Urothelium cell line (cell line): ENCODE data around the gene PCDHGB4.
"Not testable (repeated sequence)": the region's sequence is repeated elsewhere in the genome, so short reads cannot be mapped to it uniquely, and the experiment has no call there.

ENCODE experiments used
- DNase-seq: peaks from one replicate; pipeline ENCODE4 v3.0.0; 2011; ENCODE audit warnings: low spot score, mixed read lengths
- FAIRE-seq: peaks from 2 replicates; lab custom pipeline; 2011; peaks lifted over from hg19 to GRCh38; lab: Jason Lieb, UNC

Gene PCDHGB4

DNA sequence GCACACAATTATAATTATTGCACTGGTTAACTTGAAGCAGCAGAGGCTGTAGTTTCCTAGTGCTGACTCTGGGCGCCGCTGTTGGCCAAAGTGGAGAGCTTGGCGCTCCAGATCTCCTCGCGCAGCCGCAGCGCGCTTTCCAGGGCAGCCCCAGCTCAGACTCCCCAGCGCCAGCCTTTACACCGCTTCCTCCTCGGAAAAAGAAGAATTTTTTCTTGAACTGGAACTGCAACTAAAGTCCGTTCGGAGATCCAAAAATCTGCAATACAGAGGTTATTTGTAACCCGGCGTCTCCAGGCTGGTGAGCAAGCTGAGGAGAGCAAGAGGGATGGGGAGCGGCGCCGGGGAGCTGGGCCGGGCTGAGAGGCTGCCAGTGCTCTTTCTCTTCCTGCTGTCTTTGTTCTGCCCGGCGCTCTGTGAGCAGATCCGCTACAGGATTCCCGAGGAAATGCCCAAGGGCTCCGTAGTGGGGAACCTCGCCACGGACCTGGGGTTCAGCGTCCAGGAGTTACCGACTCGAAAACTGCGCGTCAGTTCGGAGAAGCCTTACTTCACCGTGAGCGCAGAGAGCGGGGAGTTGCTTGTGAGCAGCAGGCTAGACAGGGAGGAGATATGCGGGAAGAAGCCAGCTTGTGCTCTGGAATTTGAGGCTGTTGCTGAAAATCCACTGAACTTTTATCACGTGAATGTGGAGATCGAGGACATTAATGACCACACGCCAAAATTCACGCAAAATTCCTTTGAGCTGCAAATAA lies at the start of gene PCDHGB4:
Gene PCDHGB4, plus strand, starts transcription at position 142 of the 755 bp plus-strand sequence. Its CDS starts 187 bp downstream, at position 329.
- peak; percentile 20 for FAIRE-seq

DNA sequence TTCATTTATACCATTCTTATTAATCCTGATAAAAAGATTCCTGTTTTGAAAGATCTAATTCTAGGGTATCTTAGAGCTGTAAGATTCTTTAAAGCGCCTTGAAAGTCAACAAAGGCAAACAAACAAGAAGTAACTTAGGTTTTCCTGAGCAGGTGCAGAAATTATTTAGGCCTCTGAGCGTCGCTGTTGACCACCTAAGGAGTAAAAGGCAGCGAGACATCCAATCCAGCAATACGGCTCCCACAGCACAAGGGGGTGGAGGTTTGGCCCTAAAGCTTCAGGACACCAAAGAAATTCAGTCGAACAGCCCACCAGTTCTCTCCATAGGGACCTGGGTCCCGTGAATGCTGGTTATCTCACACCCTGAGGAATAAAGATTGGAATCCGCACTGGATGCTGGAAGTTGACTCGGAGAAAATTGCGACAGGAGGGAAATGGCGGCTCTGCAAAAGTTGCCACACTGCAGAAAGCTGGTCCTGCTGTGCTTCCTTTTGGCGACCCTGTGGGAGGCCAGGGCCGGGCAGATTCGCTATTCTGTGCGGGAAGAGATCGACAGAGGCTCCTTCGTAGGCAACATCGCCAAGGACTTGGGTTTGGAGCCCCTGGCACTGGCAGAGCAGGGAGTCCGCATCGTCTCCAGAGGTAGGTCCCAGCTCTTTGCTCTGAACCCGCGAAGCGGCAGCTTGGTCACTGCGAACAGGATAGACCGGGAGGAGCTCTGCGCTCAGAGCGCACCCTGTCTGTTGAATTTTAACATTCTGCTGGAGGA lies 48.8 kb upstream of the PCDHGB4 start, which contains the start of gene PCDHGA2:
Gene PCDHGA2, plus strand, starts transcription at position 223 of the 769 bp plus-strand sequence.
- FAIRE-seq (no peak), DNase-seq (peak; percentile 12)

More for the DNA sequence above, at the start of gene PCDHGB4:
- peak; percentile 14 for DNase-seq

DNA sequence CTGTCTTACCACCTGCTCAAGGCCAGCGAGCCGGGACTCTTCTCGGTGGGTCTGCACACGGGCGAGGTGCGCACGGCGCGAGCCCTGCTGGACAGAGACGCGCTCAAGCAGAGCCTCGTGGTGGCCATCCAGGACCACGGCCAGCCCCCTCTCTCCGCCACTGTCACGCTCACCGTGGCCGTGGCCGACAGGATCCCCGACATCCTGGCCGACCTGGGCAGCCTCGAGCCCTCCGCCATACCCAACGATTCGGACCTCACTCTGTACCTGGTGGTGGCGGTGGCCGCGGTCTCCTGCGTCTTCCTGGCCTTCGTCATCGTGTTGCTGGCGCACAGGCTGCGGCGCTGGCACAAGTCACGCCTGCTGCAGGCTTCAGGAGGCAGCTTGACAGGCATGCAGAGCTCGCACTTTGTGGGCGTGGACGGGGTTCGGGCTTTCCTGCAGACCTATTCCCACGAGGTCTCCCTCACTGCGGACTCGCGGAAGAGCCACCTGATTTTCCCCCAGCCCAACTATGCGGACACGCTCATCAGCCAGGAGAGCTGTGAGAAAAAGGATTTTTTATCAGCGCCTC lies 46.6 kb upstream of the PCDHGB4 start:
- FAIRE-seq, DNase-seq: not testable (repeated sequence)

DNA sequence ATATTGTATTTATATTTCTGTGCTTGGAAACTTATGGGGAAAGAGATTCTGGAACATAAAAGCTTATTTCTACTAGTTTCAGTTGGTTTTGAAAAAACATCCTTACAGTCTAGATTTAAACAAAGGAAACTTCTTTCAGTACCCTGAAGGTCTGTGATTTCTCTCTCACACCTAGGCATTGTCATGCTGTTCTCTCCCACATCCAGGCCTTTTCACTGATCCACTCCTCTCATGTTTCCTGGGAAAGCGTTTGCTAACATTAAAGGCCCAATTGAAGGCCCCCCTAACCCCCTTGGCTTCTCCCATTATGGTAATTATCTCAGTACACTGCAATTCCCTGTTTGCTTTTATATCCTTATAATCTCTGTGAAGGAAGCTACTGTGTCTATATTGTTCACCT lies 44.7 kb upstream of the PCDHGB4 start:
- no peak for DNase-seq
- FAIRE-seq = no peak

DNA sequence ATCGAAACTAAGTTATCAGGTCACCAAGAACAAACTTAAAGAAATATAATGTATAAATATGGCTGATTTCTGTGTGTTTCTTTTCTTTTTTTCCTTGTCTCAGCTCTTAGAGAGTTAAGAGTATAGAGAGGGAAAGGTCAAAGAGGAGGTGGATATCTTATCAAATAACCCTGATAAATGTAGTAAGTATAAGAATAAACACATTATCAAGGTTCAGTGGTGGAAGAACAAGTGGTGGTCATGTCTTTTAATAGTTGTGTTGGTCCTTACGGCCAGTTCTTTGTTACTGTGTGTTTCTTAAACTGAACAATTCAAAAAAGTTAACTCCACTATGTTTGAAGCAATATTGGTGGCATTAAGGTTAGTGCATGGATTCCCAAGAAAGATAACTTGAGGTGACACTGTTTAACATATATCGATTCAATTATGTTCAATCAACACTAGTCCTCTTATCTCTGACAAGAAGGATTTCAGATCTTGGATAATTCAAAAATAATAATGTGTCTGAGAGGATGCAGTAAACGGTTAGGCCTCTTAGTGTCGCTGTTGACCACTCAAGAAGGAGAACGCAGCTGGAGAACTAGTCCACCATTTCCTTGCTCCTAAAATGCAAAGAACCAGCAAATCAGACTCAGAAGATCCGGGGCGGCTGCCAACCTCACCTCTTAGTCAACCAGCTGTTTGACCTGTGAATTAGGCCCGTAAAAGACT lies 44.1 kb upstream of the PCDHGB4 start, which contains the start of gene PCDHGA3:
Gene PCDHGA3, plus strand, starts transcription at position 588 of the 711 bp plus-strand sequence. CDS start 205 bp downstream, outside the sequence.
- FAIRE-seq = no peak
- DNase-seq = no peak

DNA sequence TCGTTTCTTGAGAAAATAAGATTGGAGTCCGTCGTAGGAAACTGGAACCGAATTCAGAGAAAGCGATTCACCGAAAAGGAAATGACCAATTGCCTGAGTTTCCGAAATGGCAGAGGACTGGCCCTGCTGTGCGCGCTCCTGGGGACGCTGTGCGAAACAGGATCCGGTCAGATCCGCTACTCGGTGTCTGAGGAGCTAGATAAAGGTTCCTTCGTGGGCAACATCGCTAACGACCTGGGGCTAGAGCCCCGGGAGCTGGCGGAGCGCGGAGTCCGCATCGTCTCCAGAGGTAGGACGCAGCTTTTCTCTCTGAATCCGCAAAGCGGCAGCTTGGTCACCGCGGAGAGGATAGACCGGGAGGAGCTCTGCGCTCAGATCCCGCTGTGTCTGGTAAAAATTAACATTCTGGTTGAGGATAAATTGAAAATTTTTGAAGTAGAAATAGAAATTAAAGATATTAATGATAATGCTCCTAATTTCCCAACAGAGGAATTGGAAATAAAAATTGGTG lies 43.5 kb upstream of the PCDHGB4 start:
- DNase-seq (no peak), FAIRE-seq (no peak)

DNA sequence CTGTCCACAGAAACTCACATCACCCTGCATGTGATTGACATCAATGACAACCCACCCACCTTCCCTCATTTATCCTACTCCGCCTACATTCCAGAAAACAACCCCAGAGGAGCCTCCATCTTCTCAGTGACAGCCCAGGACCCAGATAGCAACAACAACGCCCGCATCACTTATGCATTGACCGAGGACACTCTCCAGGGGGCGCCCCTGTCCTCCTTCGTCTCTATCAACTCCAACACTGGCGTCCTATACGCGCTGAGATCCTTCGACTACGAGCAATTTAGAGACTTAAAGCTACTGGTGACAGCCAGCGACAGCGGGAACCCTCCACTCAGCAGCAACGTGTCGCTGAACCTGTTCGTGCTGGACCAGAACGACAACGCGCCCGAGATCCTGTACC lies 42.2 kb upstream of the PCDHGB4 start:
- no peak for FAIRE-seq
- DNase-seq = no peak

DNA sequence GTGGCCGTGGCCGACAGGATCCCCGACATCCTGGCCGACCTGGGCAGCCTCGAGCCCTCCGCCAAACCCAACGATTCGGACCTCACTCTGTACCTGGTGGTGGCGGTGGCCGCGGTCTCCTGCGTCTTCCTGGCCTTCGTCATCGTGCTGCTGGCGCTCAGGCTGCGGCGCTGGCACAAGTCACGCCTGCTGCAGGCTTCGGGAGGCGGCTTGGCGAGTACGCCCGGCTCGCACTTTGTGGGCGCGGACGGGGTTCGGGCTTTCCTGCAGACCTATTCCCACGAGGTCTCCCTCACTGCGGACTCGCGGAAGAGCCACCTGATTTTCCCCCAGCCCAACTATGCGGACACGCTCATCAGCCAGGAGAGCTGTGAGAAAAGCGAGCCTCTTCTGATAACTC lies 41.5 kb upstream of the PCDHGB4 start:
- FAIRE-seq, DNase-seq: not testable (repeated sequence)

DNA sequence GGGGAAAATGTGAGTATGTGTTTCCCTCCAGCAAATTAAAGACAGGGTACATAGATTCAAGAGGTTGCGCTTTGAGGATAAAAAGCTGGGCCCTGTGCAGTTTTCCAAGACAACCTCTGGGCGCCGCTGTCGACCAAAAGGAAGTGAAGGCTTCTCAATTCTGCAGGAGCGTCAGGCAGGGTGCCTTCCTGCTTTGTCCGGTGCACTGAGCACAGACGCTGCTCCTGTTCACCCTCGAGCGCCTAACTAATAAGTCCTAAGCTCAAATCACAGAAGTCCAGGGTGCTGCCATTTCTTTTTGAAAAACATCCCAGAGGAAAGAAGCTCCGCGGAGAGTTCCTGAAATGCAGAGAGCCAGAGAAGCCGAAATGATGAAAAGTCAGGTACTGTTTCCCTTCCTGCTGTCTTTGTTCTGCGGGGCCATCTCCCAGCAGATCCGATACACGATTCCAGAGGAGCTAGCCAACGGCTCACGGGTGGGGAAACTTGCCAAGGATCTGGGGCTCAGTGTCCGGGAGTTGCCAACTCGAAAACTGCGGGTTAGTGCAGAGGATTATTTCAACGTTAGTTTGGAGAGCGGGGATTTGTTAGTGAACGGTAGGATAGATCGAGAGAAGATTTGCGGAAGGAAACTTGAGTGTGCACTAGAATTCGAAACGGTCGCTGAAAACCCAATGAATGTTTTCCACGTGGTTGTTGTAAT lies 37.4 kb upstream of the PCDHGB4 start, which contains the start of gene PCDHGB1:
Gene PCDHGB1, plus strand, starts transcription at position 183 of the 703 bp plus-strand sequence. Its CDS starts 162 bp downstream, at position 345.
- DNase-seq = peak; percentile 69
- FAIRE-seq = no peak

DNA sequence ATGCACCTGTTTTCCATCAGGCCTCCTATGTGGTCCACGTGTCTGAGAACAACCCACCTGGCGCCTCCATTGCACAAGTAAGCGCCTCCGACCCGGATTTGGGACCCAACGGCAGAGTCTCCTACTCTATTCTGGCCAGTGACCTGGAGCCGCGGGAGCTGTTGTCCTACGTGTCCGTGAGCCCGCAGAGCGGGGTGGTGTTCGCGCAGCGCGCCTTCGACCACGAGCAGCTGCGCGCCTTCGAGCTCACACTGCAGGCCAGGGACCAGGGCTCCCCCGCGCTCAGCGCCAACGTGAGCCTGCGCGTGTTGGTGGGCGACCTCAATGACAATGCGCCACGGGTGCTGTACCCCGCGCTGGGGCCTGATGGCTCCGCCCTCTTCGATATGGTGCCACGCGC lies 35.9 kb upstream of the PCDHGB4 start:
- FAIRE-seq (no peak), DNase-seq (no peak)

DNA sequence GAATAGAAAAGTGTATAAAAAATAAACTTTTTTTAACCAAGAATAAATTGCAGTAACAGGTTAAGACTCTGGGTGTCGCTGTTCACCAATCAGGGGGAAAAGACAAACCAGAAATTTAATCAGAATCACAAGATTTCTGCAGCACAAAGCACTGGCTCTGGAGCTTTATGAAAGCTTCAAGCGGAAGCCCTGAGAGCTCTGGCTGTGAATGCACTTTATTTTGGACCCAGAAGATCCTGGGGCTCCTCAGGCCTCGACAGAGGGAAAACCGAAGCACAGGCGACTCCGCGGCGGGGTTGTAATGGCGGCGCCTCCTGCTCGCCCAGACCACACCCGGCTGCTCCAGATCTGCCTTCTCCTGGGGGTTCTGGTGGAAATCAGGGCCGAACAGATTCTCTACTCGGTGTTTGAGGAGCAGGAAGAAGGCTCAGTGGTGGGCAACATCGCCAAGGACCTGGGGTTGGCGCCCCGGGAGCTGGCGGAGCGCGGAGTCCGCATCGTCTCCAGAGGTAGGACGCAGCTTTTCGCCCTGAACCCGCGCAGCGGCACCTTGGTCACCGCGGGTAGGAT lies 32.5 kb upstream of the PCDHGB4 start, which contains the start of gene PCDHGA4:
Gene PCDHGA4, plus strand, starts transcription at position 122 of the 570 bp plus-strand sequence. Its CDS starts 87 bp downstream, at position 209.
- no peak for FAIRE-seq
- DNase-seq = no peak

DNA sequence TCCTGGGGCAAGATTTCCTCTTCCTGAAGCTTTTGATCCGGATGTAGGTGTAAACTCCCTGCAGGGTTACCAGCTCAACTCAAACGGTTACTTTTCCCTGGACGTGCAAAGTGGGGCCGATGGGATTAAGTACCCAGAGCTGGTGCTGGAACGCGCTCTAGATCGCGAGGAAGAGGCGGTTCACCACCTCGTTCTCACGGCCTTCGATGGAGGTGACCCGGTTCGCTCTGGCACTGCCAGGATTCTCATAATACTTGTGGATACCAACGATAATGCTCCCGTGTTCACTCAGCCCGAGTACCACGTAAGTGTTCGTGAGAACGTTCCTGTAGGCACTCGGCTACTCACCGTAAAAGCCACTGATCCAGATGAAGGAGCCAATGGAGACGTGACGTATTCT lies 31.9 kb upstream of the PCDHGB4 start:
- FAIRE-seq = no peak
- no peak for DNase-seq

DNA sequence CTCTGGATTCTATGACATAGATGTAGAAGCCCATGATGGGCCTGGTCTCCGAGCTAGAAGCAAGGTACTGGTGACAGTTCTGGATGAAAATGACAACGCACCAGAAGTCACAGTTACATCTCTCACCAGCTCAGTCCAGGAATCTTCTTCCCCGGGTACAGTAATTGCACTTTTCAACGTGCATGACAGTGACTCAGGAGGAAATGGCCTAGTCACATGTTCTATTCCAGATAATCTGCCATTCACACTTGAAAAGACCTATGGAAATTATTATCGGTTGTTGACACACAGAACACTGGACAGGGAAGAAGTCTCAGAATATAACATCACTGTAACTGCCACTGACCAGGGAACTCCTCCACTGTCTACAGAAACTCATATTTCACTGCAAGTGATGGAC lies 31.4 kb upstream of the PCDHGB4 start:
- FAIRE-seq (no peak), DNase-seq (no peak)

DNA sequence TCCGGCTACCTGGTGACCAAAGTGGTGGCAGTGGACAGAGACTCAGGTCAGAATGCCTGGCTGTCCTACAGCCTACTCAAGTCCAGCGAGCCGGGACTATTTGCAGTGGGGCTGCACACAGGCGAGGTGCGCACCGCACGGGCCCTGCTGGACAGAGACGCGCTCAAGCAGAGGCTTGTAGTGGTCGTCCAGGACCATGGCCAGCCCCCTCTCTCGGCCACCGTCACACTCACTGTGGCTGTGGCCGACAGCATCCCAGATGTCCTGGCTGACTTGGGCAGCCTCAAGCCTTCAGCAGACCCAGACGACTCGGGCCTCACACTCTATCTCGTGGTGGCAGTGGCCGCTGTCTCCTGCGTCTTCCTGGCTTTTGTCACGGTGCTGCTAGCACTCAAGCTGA lies 30.5 kb upstream of the PCDHGB4 start:
- FAIRE-seq = no peak

DNA sequence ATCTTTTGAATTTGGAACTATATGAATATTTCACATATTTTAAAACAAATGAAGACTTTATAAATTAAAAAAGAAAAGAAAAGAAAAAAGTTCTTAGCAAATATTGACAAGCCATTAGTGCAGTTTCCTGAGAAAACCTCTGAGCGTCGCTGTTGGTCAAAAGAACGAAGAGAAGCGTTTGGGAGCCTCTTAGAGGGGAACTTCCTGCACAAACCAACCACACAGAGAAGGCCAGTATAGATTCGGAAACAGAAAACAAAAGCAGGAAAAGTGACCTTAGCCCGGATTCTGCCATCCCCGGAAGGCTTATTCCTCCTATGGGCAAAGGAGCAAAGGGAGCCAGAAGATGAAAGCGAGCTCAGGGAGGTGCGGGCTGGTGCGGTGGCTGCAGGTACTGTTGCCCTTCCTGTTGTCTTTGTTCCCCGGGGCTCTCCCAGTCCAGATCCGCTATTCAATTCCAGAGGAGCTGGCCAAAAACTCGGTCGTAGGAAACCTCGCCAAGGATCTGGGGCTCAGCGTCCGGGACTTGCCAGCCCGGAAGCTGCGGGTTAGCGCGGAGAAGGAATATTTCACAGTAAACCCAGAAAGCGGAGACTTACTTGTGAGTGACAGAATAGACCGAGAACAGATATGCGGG lies 27.6 kb upstream of the PCDHGB4 start, which contains the start of gene PCDHGB2:
Gene PCDHGB2, plus strand, starts transcription at position 205 of the 637 bp plus-strand sequence. Its CDS starts 142 bp downstream, at position 347.
- DNase-seq (no peak), FAIRE-seq (no peak)

More for the DNA sequence above, 30.5 kb upstream of the PCDHGB4 start:
- DNase-seq = no peak

DNA sequence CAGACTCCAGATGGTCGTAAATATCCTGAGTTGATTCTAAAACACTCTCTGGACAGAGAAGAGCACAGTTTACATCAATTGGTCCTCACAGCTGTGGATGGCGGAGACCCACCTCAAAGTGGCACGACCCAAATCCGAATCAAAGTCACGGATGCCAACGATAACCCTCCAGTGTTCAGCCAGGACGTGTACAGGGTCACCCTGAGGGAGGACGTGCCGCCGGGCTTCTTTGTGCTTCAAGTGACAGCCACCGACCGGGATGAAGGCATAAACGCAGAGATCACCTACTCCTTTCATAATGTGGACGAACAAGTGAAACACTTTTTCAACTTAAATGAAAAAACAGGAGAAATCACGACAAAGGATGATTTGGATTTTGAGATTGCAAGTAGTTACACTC lies 26.8 kb upstream of the PCDHGB4 start:
- DNase-seq (no peak), FAIRE-seq (no peak)

DNA sequence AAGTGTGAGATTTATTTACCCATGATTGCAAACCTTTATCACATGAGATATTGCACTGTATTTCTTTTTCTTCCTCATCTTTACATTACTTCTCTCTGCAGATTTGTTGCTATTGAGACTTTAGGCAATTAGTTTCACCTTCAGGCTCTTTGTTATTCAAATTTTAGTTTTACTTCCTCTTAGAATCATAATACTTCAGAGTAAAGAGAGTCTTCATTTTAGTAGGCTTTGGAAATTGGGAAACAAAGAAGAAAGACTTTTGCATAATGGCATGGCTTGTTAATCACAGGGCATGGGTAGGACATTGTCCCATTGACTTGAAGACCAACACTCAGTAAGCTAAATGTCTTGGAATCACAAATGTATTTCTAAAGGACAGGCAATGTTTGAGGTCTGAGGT lies 24.8 kb upstream of the PCDHGB4 start:
- FAIRE-seq (no peak), DNase-seq (no peak)

DNA sequence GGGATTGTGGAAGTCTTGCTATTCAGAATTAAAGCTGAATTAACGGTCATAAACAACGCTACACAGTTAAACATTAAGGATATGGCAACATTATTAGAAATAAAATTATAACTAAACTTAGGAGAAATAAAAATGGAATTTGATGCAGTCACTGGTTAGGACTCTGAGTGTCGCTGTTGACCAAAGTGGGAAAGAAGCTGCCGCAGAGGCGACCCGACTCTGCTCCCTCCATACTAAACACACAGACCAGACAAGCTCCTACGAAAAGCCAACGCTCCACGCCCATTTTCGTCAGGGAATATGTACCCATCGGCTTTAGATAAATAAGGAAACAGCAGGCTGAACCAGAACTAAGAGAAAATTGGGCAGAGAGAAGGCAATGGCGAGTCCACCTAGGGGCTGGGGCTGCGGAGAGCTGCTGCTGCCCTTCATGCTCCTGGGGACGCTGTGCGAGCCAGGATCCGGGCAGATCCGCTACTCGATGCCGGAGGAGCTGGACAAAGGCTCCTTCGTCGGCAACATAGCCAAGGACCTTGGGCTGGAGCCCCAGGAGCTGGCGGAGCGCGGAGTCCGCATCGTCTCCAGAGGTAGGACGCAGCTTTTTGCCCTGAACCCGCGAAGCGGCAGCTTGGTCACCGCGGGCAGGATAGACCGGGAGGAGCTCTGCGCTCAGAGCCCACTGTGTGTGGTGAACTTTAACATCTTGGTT lies 23.4 kb upstream of the PCDHGB4 start, which contains the start of gene PCDHGA5:
Gene PCDHGA5, plus strand, starts transcription at position 211 of the 709 bp plus-strand sequence. Its CDS starts 169 bp downstream, at position 380.
- FAIRE-seq (no peak), DNase-seq (no peak)
